ENCODE results near the gene PTPRQ.

PTPRQ gene

GRCh38 chr12:80707830-80708258 lies 263.8 kb downstream of the PTPRQ start:
- no peak for DNase-seq

DNA sequence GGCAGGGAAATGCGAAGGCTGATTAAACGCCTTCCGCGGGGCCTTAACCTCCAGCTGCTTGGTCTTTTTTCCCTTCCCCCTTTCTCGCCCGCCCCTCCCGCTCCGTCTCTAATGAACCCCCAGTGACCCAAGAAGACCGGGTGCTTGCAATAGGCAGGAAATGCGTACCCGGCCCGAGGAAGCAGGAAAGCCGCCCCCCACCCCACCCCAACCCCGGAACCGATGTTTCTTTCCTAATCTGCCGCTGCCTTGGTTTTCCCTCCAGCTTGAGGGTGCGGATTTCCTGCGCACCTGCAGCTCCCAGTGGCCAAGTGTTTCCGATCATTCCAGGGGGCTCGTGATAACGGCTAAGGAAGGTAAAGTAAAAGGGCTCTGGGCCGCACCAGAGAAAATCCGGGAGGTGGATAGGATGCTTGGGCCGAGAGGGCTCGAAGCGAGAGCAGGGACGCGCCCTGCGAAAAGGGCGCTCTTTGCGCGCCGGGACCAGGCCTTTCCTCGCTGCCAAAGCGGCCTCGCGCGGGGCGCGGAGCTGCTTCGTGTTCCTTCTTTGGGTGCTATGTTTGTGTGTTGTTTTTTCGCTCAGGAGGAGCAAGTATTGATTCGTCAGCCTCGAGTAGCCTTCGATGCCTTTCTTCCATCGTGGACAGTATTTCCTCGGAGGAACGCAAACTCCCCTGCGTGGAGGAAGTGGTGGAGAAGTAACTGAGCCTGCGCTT lies 264.4 kb downstream of the PTPRQ start:
- no peak for DNase-seq

GRCh38 chr12:80708975-80709328 lies 264.9 kb downstream of the PTPRQ start:
- DNase-seq: no peak

DNA sequence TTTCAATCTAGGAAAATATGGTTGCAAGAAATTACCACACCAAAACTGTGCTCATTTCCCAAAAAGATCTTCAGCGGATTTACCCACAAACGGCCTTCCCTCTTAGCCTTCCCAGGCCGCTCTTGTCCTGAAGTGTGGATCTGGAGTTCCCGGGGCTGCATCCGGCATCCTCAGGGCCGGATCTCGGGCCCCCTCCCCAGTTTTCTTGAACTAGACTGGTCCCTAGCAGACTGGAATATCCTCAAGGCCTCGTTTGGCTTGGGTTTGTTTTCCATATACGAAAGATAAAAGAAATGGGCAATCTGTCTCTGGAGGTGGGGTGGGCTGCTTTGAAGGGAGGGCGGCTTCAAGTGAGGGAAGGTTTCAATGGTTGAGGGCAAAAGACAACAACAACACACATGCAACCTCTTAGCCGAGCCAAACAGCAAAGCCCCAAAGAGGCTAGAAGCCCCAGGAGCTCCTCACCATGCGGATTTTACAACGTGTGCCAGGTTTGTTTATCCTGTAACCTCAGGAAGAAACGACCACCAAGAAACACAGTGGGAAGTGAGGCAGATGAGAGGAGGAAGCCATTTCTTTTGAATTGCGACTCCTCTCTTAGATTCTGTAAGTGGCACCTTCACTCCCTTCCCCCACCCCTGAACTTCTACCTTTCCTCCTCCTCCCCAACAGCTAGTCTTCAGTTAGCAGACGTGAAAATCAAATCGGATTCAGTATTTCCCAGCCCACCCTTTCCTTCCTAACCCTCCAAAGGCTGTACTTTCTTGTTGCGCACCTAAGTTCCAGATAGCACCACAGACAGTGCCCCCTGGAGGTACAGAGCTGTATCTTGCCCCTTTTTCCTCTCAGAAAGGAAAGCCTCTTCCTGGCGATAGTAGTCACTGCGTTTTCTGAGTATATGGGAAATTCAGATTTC lies 266.0 kb downstream of the PTPRQ start:
- no peak for DNase-seq

- no peak for DNase-seq
These were observed 266.9 kb downstream of the PTPRQ start for GRCh38 chr12:80710727-80711449.

GRCh38 chr12:80711866-80712265 lies 267.8 kb downstream of the PTPRQ start:
- no peak for DNase-seq

DNA sequence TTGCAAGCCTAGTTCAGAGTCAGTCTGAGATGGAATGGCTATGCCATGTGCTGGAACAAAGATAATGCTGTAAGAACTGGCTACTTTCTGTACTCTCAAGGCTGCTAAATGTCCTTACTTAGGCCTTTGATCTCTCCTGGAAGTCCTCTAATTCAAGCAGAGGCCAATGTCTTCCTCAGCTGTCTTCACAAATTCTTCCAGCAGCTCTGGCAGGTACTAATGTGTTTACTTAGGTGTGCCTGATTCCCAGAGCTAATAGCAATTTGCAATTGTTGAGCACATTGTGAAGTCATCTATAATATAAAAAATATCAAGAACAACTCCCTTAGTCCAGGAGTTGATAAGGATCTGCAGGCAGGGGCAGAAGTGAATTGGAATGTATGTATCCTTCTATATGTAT lies 268.8 kb downstream of the PTPRQ start:
- DNase-seq: no peak

DNA sequence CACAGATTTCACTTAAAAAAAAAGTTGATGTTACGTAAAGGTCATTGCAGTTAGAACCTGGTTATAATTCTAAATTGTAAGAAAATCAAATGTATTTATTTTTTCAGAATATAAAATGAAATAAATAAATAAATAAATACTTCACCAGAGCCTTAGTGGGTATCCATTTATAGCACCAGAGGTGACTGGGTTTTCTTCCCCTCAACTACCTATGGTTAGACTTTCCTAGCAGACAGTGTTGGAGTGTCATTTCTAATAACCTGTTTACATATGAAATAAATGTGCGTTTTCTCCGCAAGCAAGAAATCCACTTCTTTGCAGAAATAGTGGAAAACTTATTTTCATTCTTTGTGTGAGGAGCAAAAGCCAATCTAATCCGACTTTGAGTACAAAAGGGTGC lies 269.4 kb downstream of the PTPRQ start:
- no peak for DNase-seq

- DNase-seq: no peak
These were observed 270.0 kb downstream of the PTPRQ start for GRCh38 chr12:80714055-80714454.

DNA sequence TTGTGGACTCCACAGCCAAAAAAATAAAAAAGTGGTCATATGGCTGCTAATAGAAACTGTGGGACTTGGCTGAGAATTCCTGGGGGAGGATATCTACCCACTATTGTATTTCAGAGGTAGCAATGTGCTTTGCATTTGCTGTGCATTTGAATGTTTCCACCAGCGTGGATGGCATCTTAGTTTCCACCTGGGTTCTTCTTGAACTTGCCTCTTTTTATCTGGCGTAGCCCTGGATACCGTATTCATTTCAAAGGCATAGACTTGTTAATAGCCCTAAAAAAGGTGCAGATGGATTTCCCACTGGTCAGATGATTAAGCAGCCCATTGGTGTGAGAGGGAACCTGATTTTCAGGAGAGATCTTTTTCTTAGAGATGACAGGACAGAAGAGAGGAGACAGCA lies 270.8 kb downstream of the PTPRQ start:
- DNase-seq: no peak

GRCh38 chr12:80715713-80716249 lies 271.7 kb downstream of the PTPRQ start:
- DNase-seq: no peak

DNA sequence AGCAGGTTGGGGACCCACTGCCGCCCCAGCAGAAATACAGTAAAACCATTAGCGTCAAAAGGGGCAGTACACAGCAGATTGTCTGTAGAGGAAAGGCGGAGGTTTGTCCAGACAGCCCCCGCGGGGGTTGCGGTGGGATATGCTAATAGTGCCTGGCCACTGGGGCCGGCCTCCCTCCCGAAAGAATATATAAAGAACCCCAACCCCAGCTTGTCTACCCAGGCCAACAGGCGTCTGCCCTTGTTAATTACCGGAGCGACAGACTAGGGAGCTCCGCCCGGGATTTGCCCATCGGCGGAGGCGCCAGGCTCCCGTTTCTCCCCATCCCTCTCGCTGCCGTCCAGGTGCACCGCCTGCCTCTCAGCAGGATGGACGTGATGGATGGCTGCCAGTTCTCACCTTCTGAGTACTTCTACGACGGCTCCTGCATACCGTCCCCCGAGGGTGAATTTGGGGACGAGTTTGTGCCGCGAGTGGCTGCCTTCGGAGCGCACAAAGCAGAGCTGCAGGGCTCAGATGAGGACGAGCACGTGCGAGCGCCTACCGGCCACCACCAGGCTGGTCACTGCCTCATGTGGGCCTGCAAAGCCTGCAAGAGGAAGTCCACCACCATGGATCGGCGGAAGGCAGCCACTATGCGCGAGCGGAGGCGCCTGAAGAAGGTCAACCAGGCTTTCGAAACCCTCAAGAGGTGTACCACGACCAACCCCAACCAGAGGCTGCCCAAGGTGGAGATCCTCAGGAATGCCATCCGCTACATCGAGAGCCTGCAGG lies 272.8 kb downstream of the PTPRQ start, which contains the start of gene MYF5:
TSS of gene MYF5 (plus strand) at position 217 of the 774 bp plus-strand sequence. CDS start at position 369, 152 bp downstream.
- DNase-seq: no peak

DNA sequence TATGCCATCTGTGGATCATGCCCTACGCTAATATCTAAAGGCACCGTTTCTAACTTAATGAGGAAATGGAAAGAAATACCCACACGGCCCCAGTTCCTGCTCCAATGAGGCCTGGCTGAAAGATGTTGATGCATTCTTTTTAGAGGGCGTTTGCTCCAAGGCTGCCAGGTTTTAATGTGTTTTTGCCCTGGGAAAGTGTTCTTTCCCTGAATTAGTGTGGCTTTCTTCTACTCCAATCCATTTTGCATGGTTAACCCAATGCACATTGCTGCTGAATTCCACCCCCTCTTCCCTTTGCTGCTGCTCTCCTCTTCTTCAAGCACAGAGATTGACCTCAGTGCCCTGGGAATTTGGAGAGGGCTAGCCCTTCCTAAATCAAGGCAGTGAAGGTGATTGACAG lies 273.8 kb downstream of the PTPRQ start:
- DNase-seq: no peak

- no peak for DNase-seq
These were observed 276.5 kb downstream of the PTPRQ start for GRCh38 chr12:80720516-80720915.

DNA sequence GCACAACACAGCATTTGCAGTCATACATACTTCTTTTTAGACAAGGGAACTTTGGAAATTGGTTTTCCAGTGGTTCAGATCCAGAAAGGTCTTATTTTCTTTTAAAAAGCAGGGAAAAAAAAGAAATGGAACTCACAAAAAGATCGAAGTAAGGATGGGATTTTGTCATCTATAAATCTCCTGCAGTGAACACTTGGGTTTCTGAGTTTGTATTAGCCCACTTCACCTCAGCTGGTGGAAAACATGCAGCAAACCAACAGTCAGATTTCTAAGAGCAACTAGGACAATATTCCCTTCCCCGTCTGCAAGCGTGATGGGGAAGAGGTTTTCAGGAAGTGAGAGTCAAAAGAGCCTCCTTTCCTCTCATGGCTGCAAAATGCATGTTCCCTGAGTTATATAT lies 277.3 kb downstream of the PTPRQ start:
- no peak for DNase-seq

Measured in activated T-cell treated with anti-CD3 and anti-CD28 coated beads, Interleukin-2, amount 50 U/mL, for 48 hours (primary cell).